ENCODE data around the gene MARCHF7. TPM values are rescaled to one million over a fixed set of nuclear protein-coding genes. Genes with fewer than 3 reads are reported as not detected.

The MARCHF7 gene, protein sequence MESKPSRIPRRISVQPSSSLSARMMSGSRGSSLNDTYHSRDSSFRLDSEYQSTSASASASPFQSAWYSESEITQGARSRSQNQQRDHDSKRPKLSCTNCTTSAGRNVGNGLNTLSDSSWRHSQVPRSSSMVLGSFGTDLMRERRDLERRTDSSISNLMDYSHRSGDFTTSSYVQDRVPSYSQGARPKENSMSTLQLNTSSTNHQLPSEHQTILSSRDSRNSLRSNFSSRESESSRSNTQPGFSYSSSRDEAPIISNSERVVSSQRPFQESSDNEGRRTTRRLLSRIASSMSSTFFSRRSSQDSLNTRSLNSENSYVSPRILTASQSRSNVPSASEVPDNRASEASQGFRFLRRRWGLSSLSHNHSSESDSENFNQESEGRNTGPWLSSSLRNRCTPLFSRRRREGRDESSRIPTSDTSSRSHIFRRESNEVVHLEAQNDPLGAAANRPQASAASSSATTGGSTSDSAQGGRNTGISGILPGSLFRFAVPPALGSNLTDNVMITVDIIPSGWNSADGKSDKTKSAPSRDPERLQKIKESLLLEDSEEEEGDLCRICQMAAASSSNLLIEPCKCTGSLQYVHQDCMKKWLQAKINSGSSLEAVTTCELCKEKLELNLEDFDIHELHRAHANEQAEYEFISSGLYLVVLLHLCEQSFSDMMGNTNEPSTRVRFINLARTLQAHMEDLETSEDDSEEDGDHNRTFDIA
- 44.7 to 65.2 TPM (median 55.9 TPM) in 5 replicates for total RNA-seq (2022; extraction: Qiagen RNA extraction)

DNA sequence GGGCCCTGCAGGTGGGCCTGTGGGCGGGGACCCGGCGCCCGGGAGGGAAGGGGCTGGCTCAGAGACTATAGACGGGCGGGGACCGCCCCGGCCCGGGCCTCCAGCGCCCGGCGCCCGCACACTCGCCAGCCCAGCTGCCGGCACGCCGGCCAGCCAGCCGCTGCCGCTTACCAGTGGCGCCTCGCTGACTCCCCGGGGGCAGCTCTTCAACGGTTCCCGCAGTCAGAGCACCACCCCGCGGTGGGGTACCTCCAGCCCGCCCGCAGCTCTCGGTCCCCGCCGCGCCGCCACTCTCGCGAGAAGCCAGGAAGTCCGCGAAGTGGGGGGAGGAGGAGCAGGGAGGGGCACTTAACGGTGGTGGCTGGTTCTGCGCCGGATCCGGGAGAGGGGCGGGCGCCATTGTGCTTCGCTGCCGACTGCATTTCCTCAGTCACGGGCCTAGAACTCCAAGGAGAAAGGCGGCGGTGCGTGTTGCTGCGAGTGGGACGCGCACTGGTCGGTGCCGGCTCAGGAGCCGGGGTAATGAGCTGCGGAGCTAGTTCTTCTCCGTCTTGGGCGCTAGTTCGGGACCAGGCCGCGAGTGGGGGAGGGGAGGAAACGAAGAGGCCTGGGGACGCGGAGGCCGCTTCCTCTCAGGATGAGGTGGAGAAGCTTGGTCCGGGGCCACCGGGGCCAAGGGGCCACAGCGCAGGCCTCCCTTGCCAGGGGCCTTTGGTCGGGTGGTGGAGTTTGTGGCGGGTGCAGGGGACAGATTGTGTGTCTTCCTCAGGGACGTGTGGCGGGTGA lies at the start of gene MARCHF7:
TSS of gene MARCHF7 (plus strand) at position 364 of the 786 bp plus-strand sequence. CDS start 16,517 bp downstream, outside the sequence.

Other genes with a start within 250 kb of the MARCHF7 start
- gene BAZ2B, start 96.0 kb upstream of the MARCHF7 start, total RNA-seq (2022; extraction: Qiagen RNA extraction): 6.5 to 8.4 TPM (median 8.1 TPM) in 5 replicates
- 2.0 to 2.4 TPM (median 2.1 TPM) in 5 replicates for gene CD302, start 85.7 kb downstream of the MARCHF7 start, total RNA-seq (2022; extraction: Qiagen RNA extraction)
- gene LY75, start 192.2 kb downstream of the MARCHF7 start, total RNA-seq (2022; extraction: Qiagen RNA extraction): 0.05 to 0.19 TPM (median 0.07 TPM) in 4 of 5 replicates, not detected in the other